ENCODE data around the gene SLC2A1.

Gene SLC2A1

DNA sequence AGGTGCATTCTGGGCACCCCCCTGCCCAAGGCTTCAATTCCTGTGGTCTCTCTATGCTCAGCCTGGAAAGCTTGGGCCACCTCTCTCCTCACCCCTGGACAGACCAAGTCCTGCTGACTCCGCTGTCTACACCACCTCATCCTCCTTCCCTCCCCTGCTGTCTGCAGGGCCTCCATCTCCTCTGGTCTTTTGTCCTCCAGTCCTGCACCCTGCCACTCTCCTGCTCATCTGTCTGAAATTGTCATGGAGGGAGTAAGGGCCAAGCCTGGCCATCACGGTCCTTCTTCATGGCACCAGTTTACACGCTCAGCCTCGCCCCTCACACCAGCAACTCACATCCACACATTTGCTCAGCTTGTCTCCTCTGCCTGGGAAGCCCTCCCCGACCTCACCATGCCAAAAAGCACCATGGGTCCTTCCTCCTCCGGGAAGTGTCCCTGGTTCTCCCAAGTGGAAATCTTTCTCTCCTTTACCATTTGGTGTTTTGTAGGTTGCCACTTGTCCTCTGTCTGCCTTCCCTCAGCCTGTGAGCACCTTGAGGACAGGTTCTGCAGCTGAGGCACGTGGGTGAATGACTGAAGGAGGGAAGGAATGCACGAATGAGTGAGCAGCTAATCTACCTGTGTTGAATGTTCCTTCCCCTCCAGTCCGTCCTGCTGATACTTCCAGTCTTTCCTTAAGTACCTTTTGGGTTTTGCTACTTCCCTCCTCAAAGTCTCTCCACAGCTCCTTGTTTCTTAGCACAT lies 2.1 kb upstream of the SLC2A1 start:
- no peak for DNase-seq (ENCODE audit: low read depth in 2 of 2)

DNA sequence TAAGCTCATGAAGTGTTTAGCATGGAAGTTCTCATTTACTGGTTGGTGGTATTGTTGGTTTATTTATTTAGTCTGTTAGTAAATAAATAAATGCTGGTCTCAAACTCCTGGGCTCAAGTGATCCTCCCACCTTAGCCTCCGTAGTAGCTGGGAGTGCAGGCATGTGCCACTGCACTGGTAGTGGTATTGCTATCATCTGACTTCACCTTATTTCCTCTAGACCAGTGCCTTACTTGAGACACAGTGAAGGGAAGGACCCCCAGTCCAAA lies 1.4 kb upstream of the SLC2A1 start:
- no peak for DNase-seq (ENCODE audit: low read depth in 2 of 2)

DNA sequence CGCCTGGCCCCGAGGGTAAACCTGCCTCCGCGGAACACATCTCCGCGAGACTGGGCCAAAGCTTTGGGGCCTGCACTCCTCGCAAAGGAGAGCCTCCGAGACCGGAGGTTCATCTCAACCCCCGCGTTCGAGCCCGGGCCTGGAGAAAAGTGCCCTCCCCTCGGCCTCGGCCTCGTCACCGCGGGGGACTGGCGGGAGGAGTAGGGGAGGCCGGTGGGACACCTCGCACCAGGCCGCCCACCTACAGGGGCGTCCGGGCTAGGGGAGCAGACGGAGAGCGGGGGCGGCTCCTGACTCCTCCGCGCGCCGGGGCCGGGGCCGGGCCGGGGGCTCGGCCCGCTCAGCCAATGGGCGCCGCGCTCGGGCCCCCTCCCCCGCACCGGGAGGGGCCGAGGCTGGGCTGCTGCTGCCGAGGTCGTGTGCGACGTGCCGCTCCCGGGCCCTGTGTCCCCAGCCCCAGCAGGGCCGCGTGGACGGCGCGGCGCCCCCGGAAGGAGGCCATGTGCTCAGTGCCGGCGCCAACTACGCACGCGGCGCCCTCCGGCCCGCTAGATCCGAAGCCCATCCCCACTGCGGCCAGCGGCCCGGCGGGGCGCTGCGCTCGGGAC lies 684 bp downstream of the SLC2A1 start:
- peak; percentile 52 to 68 for DNase-seq (ENCODE audit: low read depth in 2 of 2)

DNA sequence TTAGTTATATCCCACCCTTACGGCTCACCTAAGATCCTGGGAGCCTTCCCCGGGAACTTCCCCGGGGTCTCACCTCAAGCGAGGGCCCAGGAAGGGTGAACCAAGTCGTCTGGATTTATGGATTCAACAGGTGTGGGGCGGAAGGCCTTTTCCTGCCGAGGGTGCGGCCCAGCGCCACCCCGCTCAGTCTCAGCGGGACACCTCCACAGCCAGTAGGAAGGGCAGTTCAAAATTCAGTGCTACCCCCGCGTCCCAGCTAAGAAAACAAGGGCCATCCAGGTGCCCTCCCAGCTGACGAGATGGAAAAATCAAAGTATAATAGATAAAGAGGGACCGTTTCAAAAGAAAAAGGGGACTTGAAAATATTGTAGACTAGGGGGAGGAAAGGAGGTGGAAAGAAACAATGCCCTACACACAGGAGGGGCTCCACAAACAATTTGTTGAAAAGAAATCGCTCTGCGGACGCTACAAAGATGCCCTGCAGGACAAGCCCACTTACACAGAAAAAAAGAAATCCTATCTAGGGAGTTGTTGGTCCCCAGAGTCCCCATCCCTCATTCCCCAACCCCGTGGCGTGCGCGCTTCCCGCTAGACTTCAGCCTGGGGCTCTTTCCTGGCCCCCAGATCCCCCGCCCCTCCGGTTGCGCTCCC lies 1.3 kb downstream of the SLC2A1 start:
- DNase-seq (ENCODE audit: low read depth in 2 of 2) = no peak

DNA sequence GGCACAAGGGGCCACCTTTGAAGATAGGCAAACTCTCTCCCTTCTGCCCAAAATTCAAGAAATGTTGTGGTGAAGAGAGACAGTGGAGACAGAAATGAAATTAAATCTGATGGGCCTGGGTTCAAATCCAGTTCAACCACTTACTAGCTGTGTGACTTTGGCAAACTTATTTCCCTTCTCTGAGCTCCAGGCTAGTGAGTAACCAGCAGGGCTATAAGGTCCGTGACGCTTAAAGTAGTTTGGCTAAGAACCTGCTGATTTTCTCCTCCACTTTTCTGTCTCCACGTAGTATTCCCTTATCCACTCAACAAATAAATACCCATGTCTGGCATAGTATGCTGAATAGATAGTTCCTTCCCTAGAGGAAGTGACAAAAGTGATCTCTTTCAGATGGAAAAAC lies 1.9 kb downstream of the SLC2A1 start:
- DNase-seq (ENCODE audit: low read depth in 2 of 2) = no peak

DNA sequence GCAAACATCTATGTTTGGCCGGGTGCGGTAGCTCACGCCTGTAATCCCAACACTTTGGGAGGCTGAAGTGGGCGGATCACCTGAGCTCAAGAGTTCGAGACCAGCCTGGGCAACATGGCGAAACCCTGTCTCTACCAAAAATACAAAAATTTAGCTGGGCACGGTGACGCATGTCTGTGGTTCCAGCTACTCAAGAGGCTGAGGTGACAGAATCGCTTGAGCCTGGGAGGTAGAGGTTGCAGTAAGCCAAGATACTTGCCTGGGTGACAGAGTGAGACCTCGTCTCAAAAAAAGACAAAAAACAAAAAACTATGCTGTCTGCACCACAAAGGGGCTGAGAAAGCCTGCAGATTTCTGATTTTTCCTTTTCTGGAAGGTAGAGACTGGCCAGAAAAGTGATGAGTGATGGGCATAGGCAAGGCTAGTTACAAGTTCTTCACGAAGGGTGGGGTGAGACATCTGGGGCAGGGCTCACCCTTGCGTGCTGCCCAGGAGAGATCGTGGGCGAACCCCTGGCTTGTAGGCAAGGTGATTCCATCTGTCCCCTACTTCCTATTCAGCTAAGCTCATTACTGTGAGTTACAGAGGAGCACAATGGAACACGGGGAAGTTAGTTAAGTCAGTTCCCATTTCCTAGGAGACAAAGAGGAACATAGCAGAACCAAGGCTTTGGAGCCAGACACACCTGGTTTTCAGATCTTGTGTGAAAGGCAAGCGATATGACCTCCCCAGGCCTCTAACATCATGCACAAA lies 3.2 kb downstream of the SLC2A1 start:
- DNase-seq (ENCODE audit: low read depth in 2 of 2) = no peak

DNA sequence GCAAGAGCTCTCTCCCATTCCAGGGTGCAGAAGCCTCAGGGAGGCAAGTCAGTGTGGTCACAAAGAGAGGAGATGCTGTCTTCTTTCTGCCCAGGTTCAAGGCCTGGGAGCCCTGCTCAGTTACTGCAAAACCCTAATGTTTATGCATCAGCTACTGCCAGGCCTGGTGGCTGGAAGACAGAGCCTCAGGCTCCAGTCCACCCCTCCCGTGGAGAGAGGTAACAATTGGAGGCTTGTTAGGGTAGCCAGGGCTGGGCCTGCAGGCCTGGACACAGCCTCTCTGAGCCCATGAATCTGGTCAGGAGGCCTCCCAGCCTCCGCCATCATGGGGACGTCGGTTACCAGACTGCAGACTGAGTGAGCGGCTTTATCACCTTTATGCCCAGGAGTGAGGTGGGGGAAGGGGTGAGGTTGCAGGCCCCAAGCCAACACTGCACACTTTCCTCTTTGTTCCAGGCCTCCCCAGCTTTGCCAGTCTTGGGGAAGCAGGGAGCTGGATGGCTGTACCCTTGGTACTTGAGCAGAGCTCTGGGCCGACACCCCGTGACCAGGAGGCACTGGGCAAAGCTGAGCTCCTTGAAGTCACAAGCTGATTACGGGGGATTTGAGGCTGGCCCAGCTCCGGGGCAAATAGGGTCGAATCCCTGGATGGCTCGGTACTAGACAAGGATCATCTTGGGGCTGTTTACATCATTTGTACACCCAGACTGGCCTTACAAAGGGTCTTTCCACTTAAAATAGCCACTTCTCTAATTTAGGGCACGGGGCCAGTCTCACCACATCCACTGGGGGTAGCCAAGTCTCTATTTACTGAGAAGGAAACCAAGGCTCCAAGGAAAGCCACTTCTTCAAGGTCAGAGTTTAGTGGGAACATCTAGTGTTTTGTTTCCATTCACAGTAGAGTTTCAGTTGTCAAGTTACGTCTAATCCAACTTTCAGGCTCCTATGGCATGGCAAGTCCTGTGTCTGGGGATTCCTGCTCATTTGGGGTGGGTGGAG lies 5.2 kb downstream of the SLC2A1 start:
- DNase-seq (ENCODE audit: low read depth in 2 of 2) = no peak

DNA sequence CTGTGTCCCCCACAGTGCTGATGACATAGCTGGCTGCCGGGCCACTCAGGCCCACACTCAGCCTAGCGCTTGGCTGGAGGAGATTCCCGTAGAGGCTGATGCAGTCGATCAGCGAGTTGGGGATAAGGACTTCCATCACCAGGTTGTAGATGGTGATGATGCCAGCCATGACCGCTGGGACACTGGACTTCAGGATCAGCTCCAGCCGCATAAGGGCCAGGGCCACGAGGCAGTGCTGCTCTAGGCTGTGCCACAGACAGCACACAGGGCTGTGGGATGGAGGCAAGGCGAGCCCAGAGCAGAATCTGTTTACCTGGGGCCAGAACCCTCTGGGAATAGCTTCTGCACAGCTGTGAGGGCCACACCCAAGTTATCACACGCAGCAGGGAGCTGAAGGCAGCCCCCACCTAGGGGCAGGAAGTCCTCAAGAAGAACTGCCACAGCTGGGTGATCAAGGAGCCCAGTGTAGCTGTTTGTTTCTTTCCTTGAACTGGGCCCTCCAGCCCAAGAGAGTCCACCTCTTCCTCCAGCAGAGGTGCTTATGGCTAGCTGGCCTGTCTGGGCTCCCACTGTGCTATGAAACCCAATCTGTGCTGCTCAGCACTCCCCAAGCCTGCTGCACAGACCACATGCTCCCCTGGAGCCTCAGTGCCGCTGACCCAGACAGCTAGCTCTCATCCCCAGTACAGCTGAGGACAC lies 6.2 kb downstream of the SLC2A1 start:
- DNase-seq (ENCODE audit: low read depth in 2 of 2) = no peak

DNA sequence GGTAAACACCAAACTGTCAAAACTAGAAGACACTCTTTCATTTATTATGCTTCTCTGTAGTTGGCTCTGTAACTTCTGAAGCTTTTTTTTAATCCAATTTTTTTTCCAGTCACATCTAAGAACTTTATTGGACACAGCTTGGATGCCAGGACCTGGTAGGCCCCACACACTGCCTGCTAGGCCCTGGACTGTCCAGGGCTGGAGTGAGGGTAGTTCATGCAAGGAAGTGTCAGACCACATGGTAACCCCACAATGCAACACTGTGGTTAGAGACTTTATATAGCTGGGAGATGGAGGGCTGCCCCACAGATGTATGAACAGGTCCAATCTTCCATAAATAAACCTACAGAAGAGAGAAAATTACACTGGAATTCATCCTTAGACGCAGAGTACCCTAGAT lies 7.1 kb downstream of the SLC2A1 start:
- no peak for DNase-seq (ENCODE audit: low read depth in 2 of 2)

DNA sequence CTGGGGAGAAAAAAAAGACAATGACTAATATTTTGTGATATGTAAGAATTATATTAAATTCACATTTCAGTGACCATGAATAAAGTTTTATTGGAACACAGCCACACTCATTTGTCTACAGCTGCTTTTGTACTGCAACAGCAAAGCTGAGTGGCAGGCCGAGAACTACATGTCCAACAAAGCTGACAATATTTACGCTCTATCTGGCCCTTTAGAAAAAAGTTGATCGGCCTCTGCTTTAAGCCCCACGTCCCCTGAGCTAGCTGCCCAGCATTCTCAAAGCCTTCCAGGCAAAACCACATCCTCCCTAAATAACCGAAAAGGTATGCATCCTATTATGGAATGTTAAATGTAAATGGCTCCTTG lies 8.6 kb downstream of the SLC2A1 start:
- DNase-seq (ENCODE audit: low read depth in 2 of 2) = no peak

DNA sequence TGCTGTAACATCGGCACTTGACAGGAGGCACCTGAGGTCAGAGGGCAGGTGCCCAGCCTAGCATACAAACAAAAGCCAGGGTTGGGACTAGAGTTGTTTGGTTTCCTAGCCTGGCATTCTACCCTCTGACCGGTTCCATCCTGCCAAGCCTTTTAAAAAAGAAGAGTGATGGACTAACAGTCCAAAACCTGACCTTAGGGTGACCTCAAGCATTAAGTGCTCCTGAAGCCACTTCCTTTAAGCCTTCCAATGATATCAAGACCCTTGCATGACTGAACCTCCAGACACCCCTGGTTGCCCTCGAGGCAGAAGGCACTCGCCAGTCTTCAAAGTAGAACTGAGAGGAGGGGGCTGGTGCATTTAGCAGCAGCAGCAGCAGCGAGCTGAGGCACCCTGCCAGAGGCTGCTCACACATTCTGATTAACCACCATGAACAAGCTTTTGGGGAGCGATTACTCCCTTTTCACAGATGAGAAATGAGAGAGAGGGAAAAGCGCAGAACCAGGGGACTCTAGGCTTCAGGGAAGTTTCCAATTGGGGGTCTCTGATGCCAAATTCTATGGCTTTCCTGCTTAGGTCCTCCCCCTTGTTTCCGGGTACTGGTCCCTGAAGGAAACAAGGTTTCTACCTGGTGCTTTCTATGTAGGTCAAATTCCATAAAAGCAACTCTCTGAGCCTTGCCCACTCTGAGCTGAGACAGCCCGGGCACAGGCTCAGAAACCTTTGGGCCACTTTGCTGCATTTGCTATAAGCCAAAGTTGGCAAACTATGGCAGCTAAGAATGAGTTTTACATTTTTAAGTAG lies 9.2 kb downstream of the SLC2A1 start:
- DNase-seq (ENCODE audit: low read depth in 2 of 2) = no peak

DNA sequence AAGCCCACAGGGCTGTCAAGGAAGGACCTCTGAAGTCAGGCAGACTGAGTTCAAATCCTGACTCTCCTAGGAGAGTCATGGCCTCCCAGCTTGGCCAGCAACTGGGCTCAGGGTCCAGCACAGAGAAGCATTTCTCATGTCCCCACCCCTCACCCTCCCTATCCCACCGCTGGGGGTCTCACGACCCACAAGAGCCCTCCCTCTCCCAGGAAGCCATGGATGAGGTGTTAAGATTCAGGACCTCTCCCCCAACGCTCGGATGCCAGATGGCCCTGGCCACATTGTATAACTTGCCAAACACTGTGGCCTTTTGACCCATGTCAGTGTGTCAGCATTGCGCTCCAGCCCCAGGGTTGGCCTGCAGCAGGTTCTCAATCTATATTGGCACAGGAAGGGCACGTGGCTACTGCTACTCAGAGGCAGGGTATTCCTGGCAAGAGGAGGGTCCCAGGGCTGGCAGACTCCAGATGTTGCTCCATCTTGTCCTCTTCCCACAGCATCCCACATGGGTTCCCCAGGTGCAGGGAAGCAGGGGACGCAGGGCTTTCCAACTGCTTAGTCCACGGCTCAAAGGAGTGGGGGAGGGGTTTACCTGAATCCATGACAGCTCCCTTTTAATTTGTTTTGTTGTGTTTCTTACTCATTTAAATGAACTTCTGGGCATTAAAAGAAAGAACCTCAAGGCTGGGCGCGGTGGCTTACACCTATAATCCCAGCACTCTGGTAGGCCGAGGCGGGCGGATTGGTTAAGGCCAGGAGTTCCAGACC lies 10.5 kb downstream of the SLC2A1 start:
- DNase-seq (ENCODE audit: low read depth in 2 of 2) = no peak

DNA sequence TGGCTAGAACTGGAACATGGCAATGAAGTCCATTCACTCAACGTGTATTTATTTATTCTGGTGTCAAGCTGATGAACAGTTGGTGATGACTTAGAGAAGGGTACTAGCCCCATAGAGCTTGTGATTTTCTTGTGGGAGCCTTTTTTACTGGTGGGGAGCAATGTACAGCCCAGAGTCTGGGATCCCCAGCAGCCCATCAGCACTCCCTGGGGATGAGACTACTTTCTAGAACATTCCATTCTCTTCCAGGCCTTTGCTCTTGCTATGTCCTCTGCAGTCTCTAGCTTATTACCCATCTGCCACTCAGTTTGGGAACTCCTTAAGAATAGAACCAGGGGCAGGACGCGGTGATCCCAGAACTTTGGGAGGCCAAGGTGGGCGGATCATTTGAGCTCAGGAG lies 11.6 kb downstream of the SLC2A1 start:
- DNase-seq (ENCODE audit: low read depth in 2 of 2) = no peak

DNA sequence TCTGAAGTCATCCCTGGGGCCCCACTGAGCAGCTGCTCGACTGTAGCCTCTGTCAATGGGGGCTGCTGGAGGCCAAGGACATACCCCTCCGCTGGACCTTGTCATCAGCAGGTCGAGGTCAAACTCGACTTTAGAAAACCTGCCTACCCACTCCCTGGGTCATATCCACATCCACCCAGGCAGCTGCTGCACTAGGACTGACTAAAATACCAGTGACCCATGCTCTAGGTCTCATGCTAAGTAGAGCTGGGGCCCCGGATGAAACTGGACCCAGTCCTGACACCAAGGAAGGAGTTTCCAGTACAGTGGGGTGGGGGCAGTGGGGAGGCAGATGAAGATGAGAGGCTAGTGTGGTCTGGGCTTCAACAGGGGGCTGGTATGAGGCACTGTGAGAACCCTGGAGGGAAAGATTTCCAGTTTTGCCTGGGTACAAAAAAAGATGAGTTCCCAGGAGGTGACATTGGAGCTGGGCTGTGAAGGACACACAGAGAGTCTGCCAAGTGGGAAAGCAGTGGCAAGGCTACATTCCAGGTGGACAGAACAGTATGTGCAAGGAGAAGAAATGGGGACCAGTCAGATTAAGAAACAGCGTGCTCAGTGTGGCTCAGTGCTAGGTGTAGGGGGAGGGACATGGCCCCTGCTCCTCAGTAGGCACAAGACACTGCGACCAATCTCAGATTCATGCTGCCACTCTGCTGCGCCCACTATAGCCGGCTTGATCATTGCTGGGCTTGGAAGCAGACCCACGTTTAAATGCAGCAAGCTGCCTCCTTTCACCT lies 12.4 kb downstream of the SLC2A1 start:
- DNase-seq (ENCODE audit: low read depth in 2 of 2) = no peak

DNA sequence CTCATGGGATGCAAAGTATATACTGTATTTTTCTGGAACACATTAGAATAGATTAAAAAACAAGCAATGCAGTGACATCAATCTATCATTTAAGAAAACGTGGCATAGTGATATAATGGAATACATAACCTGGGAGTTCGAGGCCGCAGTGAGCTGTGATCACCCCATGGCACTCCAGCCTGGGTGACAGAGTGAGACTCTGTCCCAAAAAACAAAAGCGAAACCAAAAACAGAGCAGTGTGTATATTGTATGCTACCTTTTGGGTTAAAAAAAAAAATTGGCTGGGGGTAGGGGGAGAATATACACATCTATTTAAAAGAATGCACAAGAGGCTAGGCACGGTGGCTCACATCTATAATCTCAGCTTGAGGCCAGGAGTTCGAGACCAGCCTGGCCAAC lies 13.5 kb downstream of the SLC2A1 start:
- no peak for DNase-seq (ENCODE audit: low read depth in 2 of 2)

DNA sequence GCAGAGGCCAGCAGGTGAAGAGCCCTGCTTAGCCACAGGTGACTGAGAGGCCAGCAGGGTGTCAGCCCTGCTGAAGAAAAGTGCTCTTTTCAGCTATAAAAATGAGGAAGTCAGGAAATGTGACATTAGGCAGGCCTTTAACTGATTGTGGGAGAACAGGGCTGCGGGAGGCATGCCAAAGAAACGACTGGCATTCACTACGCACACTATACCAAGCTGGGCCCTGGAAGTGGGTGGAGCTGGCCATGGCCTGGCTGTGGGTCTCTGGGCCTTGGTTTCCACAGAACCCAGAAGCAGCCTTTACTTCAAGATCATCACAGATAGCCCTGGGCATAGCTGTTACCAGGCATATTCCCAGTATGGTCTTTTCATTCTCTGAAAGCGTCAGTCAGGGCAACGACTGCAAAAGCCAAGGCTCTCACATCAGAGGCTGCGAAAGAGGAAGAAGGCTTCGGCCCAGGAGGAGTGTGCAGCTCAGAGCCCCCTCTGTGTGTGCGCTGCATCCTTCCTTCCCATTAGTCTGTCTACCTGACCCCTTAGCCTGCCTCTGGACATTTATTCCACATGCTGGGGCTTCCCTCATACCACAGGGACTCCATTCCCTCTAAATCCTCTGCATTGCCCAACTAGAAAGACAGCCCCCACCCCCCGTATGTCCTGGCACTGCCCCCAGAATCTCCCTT lies 14.3 kb downstream of the SLC2A1 start:
- DNase-seq (ENCODE audit: low read depth in 2 of 2) = no peak

DNA sequence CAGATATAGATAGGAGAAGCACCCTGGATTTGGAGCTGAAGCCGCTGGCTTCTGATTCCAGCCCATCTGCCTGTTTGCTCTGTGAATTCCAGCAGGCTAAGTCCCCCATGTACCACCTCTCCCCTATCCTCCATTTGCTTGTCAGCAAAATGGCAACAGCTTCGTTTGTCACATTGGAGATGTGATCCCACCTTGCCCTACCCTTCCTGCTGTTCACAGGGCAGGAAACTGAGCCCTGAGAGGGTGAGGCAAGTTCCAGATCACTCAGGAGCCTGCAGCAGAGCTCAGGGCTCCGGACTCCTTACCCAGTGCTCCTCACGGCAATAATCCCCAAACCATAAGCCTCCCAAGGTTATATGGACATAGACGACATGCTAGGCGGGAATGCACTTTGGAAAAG lies 14.9 kb downstream of the SLC2A1 start:
- DNase-seq (ENCODE audit: low read depth in 2 of 2) = no peak

DNA sequence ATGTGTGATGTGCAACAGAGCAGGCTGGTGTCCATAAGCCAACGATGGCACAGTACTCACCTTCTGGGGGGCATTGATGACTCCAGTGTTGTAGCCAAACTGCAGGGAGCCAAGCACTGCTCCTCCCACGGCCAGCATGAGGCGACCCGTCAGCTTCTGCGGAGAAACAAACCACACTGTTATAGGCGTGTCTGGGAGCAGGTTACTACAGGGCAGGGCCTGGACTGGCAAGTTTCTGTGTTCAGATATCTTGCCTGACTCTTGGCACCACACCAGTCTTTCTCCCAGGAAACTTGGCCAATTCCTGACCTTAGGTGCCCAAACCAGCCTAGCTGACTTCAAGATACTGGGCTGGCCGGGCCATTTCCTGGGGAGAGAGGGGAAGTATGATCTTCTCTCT lies 15.5 kb downstream of the SLC2A1 start:
- no peak for DNase-seq (ENCODE audit: low read depth in 2 of 2)

All from stimulated activated CD4-positive, alpha-beta T cell treated with anti-CD3 and anti-CD28 coated beads, Interleukin-4, amount 100 ng/mL, for 48 hours (primary cell).